ENCODE measurements around the gene SPR.

DNA sequence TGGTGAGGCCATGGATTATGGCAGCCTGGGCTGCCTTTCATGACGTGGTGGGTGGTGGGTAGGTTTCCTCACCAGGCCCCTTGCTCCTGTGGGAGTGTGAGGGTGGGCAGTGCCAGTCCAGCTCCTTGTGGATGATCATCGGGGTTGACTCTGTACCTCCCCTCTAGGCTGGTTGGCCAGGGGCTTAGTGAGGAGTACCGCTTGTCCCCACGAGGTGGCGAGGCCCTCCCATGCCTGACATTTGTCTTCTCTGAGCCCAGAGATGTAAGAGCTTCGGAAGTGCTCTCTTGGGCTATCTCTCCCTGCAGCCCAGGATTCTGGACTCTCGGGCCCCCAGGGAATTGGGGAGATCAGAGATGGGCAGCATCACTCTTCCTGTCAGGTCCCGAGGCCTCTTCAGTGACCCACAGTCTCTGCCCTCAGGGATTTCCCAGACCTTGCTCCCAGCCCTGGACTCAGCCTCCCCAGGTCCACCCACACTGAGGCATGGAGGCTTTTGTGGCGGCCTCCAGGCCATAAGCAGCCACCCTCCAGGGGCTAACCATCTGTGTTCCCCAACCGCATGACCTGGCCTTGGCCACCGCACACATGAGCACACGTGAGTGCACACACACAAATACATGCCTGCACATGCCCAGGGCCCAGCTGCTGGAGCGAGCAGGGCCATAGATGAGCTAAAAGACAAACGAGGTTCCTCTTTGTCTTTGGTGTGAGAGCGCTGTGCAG is 6.5 kb downstream of the SPR start:
- TF ChIP-seq, protein P1, sequence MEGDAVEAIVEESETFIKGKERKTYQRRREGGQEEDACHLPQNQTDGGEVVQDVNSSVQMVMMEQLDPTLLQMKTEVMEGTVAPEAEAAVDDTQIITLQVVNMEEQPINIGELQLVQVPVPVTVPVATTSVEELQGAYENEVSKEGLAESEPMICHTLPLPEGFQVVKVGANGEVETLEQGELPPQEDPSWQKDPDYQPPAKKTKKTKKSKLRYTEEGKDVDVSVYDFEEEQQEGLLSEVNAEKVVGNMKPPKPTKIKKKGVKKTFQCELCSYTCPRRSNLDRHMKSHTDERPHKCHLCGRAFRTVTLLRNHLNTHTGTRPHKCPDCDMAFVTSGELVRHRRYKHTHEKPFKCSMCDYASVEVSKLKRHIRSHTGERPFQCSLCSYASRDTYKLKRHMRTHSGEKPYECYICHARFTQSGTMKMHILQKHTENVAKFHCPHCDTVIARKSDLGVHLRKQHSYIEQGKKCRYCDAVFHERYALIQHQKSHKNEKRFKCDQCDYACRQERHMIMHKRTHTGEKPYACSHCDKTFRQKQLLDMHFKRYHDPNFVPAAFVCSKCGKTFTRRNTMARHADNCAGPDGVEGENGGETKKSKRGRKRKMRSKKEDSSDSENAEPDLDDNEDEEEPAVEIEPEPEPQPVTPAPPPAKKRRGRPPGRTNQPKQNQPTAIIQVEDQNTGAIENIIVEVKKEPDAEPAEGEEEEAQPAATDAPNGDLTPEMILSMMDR (IDR thresholded peaks at IDR 0.05): peak; percentile 69
- no peak for TF ChIP-seq POLR2AphosphoS5 (IDR thresholded peaks at IDR 0.05; ENCODE audit: low read depth, low read length)
